ENCODE data around the gene CDKL2.
"Not testable (repeated sequence)": the region's sequence is repeated elsewhere in the genome, so short reads cannot be mapped to it uniquely, and the experiment has no call there.

The CDKL2 gene

DNA sequence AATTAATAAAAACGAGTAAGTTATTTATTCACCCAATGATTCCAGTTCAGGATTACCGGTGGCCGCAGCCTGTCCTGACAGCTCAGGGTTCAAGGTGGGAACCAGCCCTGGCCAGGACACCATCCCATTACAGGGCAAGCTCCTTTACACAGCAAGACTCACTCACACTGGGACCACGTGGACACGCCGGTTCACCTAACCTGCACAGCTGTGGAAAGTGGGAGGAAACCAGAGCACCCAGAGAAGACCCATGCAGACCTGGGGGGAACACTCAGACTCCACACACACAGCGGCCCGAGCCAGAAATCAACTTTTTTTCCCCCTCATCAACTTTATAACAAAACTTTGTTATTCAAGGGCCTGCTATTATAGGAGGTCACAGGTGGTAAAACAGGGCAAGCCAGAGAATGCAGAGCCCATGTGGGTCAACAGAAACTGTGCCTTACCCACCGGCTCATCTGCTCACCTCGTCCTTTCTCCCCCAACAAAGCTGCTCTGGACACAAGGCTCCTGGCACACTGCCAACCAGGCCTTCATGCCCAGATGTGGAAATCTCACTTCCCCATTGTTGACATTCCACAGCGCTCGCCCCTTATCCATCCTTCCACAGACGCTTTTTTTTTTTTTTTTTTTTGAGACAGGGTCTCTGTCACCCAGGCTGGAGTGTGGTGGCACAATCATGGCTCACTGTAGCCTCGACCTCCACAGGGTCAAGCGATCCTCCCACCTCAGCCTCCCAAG lies 82.5 kb downstream of the CDKL2 start:
- no peak for DNase-seq

- no peak for DNase-seq
Observed at GRCh38 chr4:75545526-75545925, 84.8 kb downstream of the CDKL2 start.

DNA sequence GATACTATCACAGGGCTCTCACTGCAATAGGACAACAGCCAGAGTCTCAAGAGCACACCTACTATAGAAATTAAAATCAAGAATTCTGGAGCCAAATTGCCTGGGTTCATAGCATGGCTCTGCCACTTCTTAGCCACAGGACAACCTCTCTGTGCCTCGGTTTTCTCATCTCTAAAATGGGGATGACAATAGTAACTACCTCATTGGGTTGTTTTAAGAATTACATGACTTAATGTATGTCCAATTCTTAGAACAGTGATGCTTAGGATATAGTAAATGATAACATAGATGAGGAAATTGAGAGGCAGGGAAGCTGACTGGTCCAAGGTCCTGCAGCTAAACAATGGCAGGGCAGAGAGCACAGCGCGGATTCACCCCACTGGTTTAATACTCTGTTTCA lies 85.5 kb downstream of the CDKL2 start:
- DNase-seq, result no peak

DNA sequence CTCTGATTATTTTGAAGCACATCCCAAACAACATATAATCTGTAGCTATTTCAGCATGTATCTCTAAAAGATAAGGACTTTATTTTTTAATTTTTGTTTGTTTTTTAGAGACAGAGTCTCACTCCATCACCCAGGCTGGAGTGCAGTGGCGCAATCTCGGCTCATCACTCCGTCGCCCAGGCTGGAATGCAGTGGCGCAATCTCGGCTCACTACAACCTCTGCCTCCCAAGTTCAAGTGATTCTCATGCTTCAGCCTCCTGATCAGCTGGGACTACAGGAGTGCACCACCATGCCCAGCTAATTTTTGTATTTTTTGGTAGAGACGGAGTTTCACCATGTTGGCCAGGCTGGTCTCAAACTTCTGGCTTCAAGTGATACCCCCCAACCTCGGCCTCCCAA lies 86.1 kb downstream of the CDKL2 start:
- not testable (repeated sequence) for DNase-seq

GRCh38 chr4:75542824-75543223 lies 87.5 kb downstream of the CDKL2 start:
- no peak for DNase-seq

- DNase-seq, result not testable (repeated sequence)
Observed at GRCh38 chr4:75537308-75537707, 93.0 kb downstream of the CDKL2 start.

GRCh38 chr4:75533926-75534325 lies 96.4 kb downstream of the CDKL2 start:
- not testable (repeated sequence) for DNase-seq

- not testable (repeated sequence) for DNase-seq
Observed at GRCh38 chr4:75533339-75533887, 96.9 kb downstream of the CDKL2 start.

DNA sequence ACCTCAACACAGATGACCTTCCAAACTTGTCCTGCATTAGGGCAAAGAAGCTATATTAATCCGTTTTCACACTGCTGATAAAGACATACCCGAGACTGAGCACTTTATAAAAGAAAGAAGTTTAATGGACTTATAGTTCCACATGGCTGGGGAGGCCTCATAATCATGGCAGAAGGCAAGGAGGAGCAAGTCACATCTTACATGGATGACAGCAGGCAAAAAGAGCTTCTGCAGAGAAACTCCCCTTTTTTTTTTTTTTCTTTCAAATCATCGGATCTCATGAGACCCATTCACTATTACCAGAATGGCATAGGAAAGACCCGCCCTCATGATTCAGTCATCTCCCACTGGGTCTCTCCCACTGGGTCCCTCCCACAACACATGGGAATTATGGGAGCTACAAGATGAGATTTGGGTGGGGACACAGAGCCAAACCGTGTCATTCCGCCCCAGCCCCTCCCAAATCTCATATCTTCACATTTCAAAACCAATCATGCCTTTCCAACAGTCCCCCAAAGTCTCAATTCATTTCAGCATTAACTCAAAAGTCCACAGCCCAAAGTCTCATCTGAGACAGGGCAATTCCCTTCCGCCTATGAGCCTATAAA lies 98.7 kb downstream of the CDKL2 start:
- not testable (repeated sequence) for DNase-seq

- DNase-seq, result no peak
Observed at GRCh38 chr4:75530556-75531322, 99.6 kb downstream of the CDKL2 start.

Data from NCI-H187 (cell line).